OCI-LY3 (cell line): Measurements from ENCODE around the gene S100A10.

ENCODE experiments used
- H2AFZ ChIP-seq: fragments of 200-600, 300-600 bp; shearing (Covaris generic); 2 replicates; pipeline ENCODE4 v1.6.0; 2014; ENCODE audit warnings: antibody characterized with exemption, low read depth, low read length
- H3K27ac ChIP-seq: fragments of 200-600, 300-600 bp; sonication (generic); 2 replicates; pipeline ENCODE4 v1.5.1; 2014; ENCODE audit warnings: mild to moderate bottlenecking, low read length, moderate library complexity, mixed read lengths
- H3K27me3 ChIP-seq: fragments of 200-600, 300-600 bp; sonication (generic); 2 replicates; pipeline ENCODE4 v1.6.1; 2014; ENCODE audit warnings: low read depth, low read length, mixed read lengths
- H3K36me3 ChIP-seq: fragments of 200-600, 300-600 bp; sonication (generic); replicated peaks from 2 replicates; pipeline ENCODE3; 2014; ENCODE audit warnings: low read depth, low read length, mixed read lengths
- H3K4me1 ChIP-seq: fragments of 300-600, 200-600 bp; sonication (generic); 2 replicates; pipeline ENCODE4 v1.6.1; 2014; ENCODE audit warnings: low read length, mixed read lengths
- H3K4me2 ChIP-seq: fragments of 200-600, 300-600 bp; sonication (generic); 2 replicates; pipeline ENCODE4 v1.6.1; 2014; ENCODE audit warnings: low read length, mixed read lengths
- H3K4me3 ChIP-seq: fragments of 300-600, 200-600 bp; sonication (generic); 2 replicates; pipeline ENCODE4 v1.5.1; 2014; ENCODE audit warnings: antibody characterized with exemption, mild to moderate bottlenecking, low read length, moderate library complexity
- H3K79me2 ChIP-seq: fragments of 300-600, 200-600 bp; shearing (Covaris generic); 2 replicates; pipeline ENCODE4 v1.6.1; 2014; ENCODE audit warnings: mild to moderate bottlenecking, low read length, mixed read lengths
- H3K9ac ChIP-seq: fragments of 300-600, 200-600 bp; shearing (Covaris generic); 2 replicates; pipeline ENCODE4 v1.6.0; 2014; ENCODE audit warnings: mild to moderate bottlenecking, low read length, moderate library complexity
- H3K9me3 ChIP-seq: fragments of 200-600, 300-600 bp; shearing (Covaris generic); 2 replicates; pipeline ENCODE4 v1.6.1; 2014; ENCODE audit warnings: low read length, mixed read lengths; ENCODE audit not compliant: insufficient read depth
- H4K20me1 ChIP-seq: fragments of 200-600, 300-600 bp; sonication (generic); 2 replicates; pipeline ENCODE4 v1.6.1; 2016; ENCODE audit warnings: low read length, mixed read lengths; ENCODE audit not compliant: insufficient read depth
- EZH2phosphoT487 ChIP-seq: fragments of 200-600 bp; shearing (Covaris generic); IDR thresholded peaks from 2 replicates; pipeline ENCODE4 v1.6.1; 2018; ENCODE audit warnings: antibody characterized with exemption, mixed run types, low read depth
- TF ChIP-seq, protein P1 (sequence below): fragments of 200-600, 300-600 bp; sonication (generic); IDR thresholded peaks from 2 replicates; pipeline ENCODE4 v1.5.1; 2014; ENCODE audit warnings: antibody characterized with exemption, low read length, low read depth

Gene S100A10

DNA sequence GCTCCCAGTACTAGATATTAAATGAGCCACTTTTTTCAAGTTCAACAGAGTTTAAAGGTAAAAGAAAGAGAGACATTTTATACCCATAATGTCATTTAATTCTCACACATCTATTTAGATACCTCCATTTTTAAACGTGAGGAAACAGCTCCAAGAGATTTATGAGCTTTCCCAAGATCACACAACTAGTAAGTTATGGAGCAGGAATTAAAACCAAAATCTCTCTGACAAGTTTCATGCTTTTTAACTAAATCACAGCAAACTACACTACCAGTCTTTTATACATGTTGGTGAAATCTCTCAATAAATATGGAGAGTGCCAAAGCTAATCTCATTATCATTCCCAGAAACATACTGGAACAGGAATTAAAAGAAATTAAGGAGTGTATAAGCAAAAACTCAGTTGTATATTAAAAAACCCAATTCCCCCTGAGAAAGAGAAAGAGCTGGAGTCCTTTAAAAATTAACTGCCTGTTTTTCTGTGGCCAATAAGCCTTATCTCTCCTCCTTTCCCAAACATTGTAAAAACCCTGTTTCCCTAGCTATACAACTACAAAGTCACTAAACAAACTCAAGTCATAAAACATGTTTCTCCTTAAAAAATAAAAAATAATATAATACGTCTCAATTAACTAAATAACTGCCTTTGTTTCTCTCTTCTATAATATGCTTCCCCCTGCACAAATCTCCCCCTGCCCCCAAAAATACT lies 57.6 kb downstream of the S100A10 start:
- H3K4me3 ChIP-seq: no peak overlapping the region
- no peaks in the 10 kb centered on the region for H4K20me1 ChIP-seq
- H3K4me2 ChIP-seq: no peak overlapping the region
- TF ChIP-seq, protein P1, sequence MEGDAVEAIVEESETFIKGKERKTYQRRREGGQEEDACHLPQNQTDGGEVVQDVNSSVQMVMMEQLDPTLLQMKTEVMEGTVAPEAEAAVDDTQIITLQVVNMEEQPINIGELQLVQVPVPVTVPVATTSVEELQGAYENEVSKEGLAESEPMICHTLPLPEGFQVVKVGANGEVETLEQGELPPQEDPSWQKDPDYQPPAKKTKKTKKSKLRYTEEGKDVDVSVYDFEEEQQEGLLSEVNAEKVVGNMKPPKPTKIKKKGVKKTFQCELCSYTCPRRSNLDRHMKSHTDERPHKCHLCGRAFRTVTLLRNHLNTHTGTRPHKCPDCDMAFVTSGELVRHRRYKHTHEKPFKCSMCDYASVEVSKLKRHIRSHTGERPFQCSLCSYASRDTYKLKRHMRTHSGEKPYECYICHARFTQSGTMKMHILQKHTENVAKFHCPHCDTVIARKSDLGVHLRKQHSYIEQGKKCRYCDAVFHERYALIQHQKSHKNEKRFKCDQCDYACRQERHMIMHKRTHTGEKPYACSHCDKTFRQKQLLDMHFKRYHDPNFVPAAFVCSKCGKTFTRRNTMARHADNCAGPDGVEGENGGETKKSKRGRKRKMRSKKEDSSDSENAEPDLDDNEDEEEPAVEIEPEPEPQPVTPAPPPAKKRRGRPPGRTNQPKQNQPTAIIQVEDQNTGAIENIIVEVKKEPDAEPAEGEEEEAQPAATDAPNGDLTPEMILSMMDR: no peak
- no peak for TF ChIP-seq EZH2phosphoT487
- H3K36me3 ChIP-seq: no peaks in the 10 kb centered on the region
- no peaks in the 10 kb centered on the region for H3K27me3 ChIP-seq
- no peak overlapping the region for H3K9ac ChIP-seq
- no peak overlapping the region for H2AFZ ChIP-seq
- no peaks in the 10 kb centered on the region for H3K9me3 ChIP-seq
- no peaks in the 10 kb centered on the region for H3K79me2 ChIP-seq
- H3K4me1 ChIP-seq: peaks cover 33% of the 10 kb centered on the region
- no peak overlapping the region for H3K27ac ChIP-seq

DNA sequence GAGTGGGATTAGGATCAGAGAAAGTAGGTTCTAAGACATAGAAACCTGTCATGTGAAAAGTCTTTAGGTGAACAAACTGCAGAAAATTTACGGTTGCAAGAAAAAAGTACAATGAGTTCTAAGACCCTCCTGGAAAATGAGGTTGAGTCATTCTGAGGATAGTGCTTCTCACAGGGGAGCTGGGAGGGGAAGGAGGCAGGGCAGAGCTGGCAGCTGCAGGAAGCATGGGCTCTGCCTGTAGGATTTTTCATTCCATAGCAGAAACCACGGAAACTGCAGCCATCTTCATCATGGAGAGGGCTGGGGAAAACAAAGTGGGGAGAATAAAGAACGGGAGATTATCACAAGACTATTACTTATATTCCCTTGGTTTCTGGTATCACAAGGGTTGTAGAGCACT lies 58.5 kb downstream of the S100A10 start:
- H3K36me3 ChIP-seq: peaks cover 4% of the 10 kb centered on the region
- no peaks in the 10 kb centered on the region for H3K27me3 ChIP-seq
- no peak for TF ChIP-seq EZH2phosphoT487
- TF ChIP-seq, protein P1: no peak
- no peak overlapping the region for H3K4me3 ChIP-seq
- H3K79me2 ChIP-seq: no peaks in the 10 kb centered on the region
- H3K4me1 ChIP-seq: peaks cover 38% of the 10 kb centered on the region
- H4K20me1 ChIP-seq: no peaks in the 10 kb centered on the region
- H2AFZ ChIP-seq: 0 out of 2 replicates have a peak overlapping the region, but pooled peaks have one; percentile 92
- H3K27ac ChIP-seq: no peak overlapping the region
- no peak overlapping the region for H3K9ac ChIP-seq
- no peaks in the 10 kb centered on the region; the same call in 1 of the 2 replicates for H3K9me3 ChIP-seq
- peak overlapping the region; percentile 80 for H3K4me2 ChIP-seq

DNA sequence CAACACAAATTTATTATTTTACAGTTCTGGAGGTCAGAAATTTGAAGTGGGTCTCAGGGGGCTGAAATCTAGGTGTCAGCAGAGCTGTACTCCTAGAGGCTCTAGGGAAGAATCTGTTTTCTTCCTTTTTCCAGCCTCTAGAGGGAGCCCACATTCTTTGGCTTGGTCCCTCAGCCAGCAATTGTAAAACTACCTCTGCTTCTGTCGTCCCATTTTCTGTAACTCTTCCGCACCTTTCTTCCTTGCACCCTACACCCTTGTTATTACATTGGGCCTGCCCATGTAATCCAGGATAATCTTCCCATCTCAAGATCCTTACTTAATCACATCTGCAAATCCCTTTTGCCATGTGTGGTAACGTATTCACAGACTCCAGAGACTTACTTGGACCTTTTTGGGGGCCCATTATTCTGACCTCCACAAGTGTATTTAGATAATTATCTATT lies 59.6 kb downstream of the S100A10 start:
- no peaks in the 10 kb centered on the region; the same call in 1 of the 2 replicates for H3K9me3 ChIP-seq
- H4K20me1 ChIP-seq: no peaks in the 10 kb centered on the region
- TF ChIP-seq EZH2phosphoT487: no peak
- TF ChIP-seq, protein P1: peak; percentile 93
- no peak overlapping the region for H3K27ac ChIP-seq
- H2AFZ ChIP-seq: peak overlapping the region; percentile 92
- peaks cover 42% of the 10 kb centered on the region for H3K4me1 ChIP-seq
- H3K4me2 ChIP-seq: peak overlapping the region; percentile 80
- H3K27me3 ChIP-seq: no peaks in the 10 kb centered on the region
- H3K36me3 ChIP-seq: peaks cover 7% of the 10 kb centered on the region
- peak overlapping the region; percentile 49 for H3K4me3 ChIP-seq
- H3K9ac ChIP-seq: peak overlapping the region; percentile 27; the same call in 1 of the 2 replicates
- no peaks in the 10 kb centered on the region for H3K79me2 ChIP-seq
